Measurements from ENCODE around the gene PLIN3. TPM values are rescaled to one million over a fixed set of nuclear protein-coding genes. Genes with fewer than 3 reads are reported as not detected.

Gene PLIN3
- total and polyA plus RNA-seq, 2 of the 4 experiments (the other 2 are of a cell fraction), result 147 to 246 TPM

GRCh38 chr19:4815426-4816201, 51.9 kb downstream of the PLIN3 start:
- Histone ChIP-seq H3K36me3 (ENCODE audit: control insufficient read depth, insufficient read depth, low read length) (peaks cover 24% of the 10 kb centered on the region), H3K4me1 (ENCODE audit: control insufficient read depth, insufficient read depth, low read length) (peaks cover 2% of the 10 kb centered on the region; the same call in 1 of the 2 replicates), H3K4me2 (ENCODE audit: low read depth, low read length) (peak overlapping the region; percentile 45; the same call in 1 of the 2 replicates), H2AFZ (replicated peaks; ENCODE audit: low read length, poor library complexity) (peak overlapping the region; percentile 50), H2AK9ac (replicated peaks; ENCODE audit: low read depth, low read length, poor library complexity) (peak overlapping the region; percentile 97), H2AK5ac (ENCODE audit: low read depth, low read length) (peak overlapping the region; percentile 95), H3K27ac (ENCODE audit: insufficient read depth, low read length) (peak overlapping the region; percentile 35), H2BK120ac (ENCODE audit: low read depth, low read length) (peak overlapping the region; percentile 33; the same call in 1 of the 2 replicates), H2BK20ac (ENCODE audit: low read depth, low read length) (peak overlapping the region; percentile 11; the same call in 1 of the 2 replicates), H2BK15ac (ENCODE audit: low read depth, low read length) (no peak overlapping the region), H3K27me3 (ENCODE audit: control insufficient read depth, insufficient read depth, low read length) (no peaks in the 10 kb centered on the region), H3K14ac (replicated peaks; ENCODE audit: low read depth, low read length) (0 out of 2 replicates have a peak overlapping the region, but pooled peaks have one; percentile 27), H3K9me3 (ENCODE audit: control insufficient read depth, insufficient read depth, low read length) (no peaks in the 10 kb centered on the region), H4K91ac (ENCODE audit: insufficient read depth, low read depth, low read length) (peak overlapping the region; percentile 76), H3K9ac (ENCODE audit: low read depth, low read length) (no peak overlapping the region), H4K5ac (ENCODE audit: low read depth, low read length) (peak overlapping the region; percentile 14; the same call in 1 of the 2 replicates), H4K20me1 (ENCODE audit: insufficient read depth, low read length) (peaks cover 5% of the 10 kb centered on the region; the same call in 1 of the 2 replicates), H3K56ac (ENCODE audit: extremely low read depth, insufficient read depth, low read length) (no peak overlapping the region), H2BK5ac (ENCODE audit: low read depth, low read length, poor library complexity, severe bottlenecking) (peak overlapping the region; percentile 14), H3K23ac (ENCODE audit: low read depth, low read length) (no peak overlapping the region), H3K79me1 (ENCODE audit: low read depth in 1 of 2, low read length in 2 of 2) (peaks cover 3 to 28% of the 10 kb centered on the region in 2 experiments; a peak in 2 of 4 replicates), H3K18ac (ENCODE audit: low read depth, low read length) (no peak overlapping the region), H3K9me1 (ENCODE audit: insufficient read depth, low read length) (0 out of 2 replicates have a peak, but pooled peaks cover 3% of the 10 kb centered on the region), H3K4me3 (ENCODE audit: insufficient read depth, low read depth, low read length) (no peak overlapping the region), H4K8ac (ENCODE audit: low read depth in 2 of 2, low read length in 2 of 2) (peak overlapping the region; percentile 84 to 87; a peak in 3 of 4 replicates), H3K4ac (ENCODE audit: low read depth, low read length) (peak overlapping the region; percentile 81)
- TF ChIP-seq SMC3 (IDR thresholded peaks at IDR 0.05; ENCODE audit: low read depth, low read length), result no peak
- no peak for TF ChIP-seq MAZ (IDR thresholded peaks at IDR 0.05; ENCODE audit: borderline replicate concordance, low read depth, low read length)
- TF ChIP-seq NFE2L2 (IDR thresholded peaks at IDR 0.05; ENCODE audit: low read depth, low read length), result no peak
- no peak for TF ChIP-seq BHLHE40 (IDR thresholded peaks at IDR 0.05; ENCODE audit: low read depth, low read length)
- peak; percentile 97 for TF ChIP-seq MXI1 (IDR thresholded peaks at IDR 0.05; ENCODE audit: borderline replicate concordance, low read depth, low read length)
- TF ChIP-seq CTCF (conservative IDR thresholded peaks at IDR 0.05; ENCODE audit: low read depth, low read length), result no peak
- TF ChIP-seq RFX5 (IDR thresholded peaks at IDR 0.05; ENCODE audit: low read depth, low read length), result no peak
- TF ChIP-seq MAFK (IDR thresholded peaks at IDR 0.05; ENCODE audit: low read depth, low read length), result no peak
- TF ChIP-seq, protein P1, sequence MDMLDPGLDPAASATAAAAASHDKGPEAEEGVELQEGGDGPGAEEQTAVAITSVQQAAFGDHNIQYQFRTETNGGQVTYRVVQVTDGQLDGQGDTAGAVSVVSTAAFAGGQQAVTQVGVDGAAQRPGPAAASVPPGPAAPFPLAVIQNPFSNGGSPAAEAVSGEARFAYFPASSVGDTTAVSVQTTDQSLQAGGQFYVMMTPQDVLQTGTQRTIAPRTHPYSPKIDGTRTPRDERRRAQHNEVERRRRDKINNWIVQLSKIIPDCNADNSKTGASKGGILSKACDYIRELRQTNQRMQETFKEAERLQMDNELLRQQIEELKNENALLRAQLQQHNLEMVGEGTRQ (IDR thresholded peaks at IDR 0.05; ENCODE audit: low read depth, low read length), result peak; percentile 98
- TF ChIP-seq CHD1 (IDR thresholded peaks at IDR 0.05; ENCODE audit: low read depth, low read length), result no peak
- TF ChIP-seq FOS (IDR thresholded peaks at IDR 0.05; ENCODE audit: low read depth, low read length), result 0 out of 2 replicates have a peak, but pooled peaks have one; percentile 5
- DNase-seq (peak; percentile 92), ATAC-seq (ENCODE audit: low read depth) (peak; percentile 77)
- dilution Hi-C loops (cut with HindIII; ENCODE audit: low sequenced_read_pairs, unreplicated experiment) (no loop called here), in situ Hi-C loops (cut with MboI; ENCODE audit: low sequenced_read_pairs) (no loop called here), intact Hi-C loops (cut with micrococcal nuclease) (no loop called here)
- CTCF ChIA-PET, result no interaction called here
- WGBS, 2 experiments (ENCODE audit: extremely low coverage in 2 of 2, insufficient read length in 1 of 2), result 50% methylated on average over 2 of the region's 28 CpGs; no CpG with 5 or more reads in 1 of the 2 experiments
- POLR2A ChIA-PET (ENCODE audit: unreplicated experiment), result no interaction called here
- no TSS peak for BruUV-seq (replicated peaks)

Measured in IMR-90 (cell line).